GM11168 (cell line): ENCODE data around the gene TAGLN.
"Not testable (repeated sequence)": the region's sequence is repeated elsewhere in the genome, so short reads cannot be mapped to it uniquely, and the experiment has no call there.

ENCODE experiments used
- in situ Hi-C: fragments of 300-500 bp; cut with MboI; formaldehyde crosslinking; loops from one replicate; pipeline ENCODE4 v1.12.0; 2022; ENCODE audit warnings: low sequenced_read_pairs; ENCODE audit not compliant: unreplicated experiment

The TAGLN gene

DNA sequence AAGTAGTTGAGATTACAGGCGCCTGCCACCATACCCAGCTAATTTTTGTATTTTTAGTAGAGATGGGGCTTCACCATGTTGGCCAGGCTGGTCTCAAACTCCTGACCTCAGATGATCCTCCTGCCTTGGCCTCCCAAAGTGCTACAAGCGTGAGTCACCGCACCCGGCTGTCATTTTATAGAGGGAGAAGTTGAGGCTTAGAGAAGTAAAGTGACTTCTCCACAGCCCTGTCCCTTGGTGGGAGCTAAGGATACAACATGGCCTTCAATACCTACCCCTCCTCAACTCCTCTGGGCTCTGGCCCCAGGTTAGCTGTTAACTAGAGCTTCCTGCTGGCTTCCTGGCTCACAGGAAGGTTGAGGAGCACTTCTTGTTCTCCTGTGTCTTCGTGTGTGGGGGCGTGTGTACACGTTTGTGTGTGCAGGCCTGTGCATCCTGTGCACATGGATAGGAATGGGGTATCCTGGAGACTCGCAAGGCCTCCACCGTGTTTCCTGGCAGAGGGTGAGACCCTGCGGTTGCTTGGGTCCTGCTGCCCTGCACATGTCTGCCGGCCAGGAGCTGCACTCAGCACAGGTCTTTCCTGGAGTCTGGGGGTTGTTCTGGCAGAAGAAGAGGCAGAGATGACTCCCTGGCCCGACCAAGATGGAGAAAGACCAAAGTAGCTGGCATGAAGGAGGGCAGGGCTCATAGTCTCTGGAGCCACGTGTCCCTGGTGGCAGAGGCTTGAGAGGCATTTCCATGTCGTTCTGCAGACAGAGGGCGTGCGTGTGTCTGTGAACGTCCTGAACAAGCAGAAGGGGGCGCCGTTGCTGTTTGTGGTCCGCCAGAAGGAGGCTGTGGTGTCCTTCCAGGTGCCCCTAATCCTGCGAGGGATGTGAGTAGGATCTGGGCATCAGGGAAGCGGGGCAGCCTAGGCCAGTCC is 18.2 kb upstream of the TAGLN start:
- in situ Hi-C loops, result no loop called here

DNA sequence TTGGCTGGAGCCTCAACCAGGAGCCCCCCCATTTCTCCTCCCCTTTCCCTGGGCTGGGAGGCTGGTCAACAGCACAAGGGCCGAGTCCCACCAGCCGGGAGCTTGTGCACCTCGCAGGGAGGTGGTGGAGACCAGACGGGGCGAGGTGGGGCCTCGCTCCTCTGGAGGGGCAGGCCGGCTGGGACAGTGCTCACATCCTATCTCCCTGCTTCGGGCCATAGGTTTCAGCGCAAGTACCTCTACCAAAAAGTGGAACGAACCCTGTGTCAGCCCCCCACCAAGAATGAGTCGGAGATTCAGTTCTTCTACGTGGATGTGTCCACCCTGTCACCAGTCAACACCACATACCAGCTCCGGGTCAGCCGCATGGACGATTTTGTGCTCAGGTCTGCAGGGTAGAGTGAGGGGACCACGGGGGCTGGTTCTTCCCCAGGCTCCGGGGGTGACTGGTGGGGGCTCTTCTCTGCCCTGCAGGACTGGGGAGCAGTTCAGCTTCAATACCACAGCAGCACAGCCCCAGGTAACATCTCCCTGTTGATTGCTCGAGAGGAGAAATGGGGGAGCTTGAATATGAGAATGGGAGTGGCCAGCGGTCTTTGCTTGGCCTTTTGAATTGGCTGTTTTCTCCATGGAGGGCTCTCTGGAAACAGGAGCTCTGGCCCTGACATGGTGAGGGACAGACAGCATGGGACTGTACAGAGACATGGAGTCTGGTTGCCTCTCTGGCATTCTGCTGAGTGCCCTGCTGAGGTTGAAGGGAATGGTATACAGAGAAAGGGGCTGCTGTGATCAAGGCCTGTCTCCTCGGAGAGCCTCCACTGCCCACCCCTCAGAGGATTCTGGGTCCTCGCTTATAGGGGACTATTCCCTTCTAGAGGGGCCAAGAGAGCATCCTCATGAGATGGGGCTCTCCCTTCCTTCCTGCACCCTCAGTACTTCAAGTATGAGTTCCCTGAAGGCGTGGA is 17.3 kb upstream of the TAGLN start:
- in situ Hi-C loops, result no loop called here

DNA sequence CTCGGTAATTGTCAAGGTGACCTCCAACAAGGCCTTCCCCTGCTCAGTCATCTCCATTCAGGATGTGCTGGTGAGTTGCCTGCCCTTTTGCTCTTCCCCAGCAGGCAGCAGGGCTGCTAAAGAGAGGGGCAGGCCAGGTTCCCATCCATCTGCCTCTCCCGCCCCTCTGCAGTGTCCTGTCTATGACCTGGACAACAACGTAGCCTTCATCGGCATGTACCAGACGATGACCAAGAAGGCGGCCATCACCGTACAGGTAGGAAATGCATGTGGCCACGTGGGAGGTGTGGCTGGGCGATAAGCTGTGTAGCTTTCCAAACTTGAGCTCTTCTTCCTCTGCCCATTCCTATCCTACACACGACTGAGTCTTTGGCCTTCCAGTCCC is 16.6 kb upstream of the TAGLN start:
- in situ Hi-C loops, result no loop called here

DNA sequence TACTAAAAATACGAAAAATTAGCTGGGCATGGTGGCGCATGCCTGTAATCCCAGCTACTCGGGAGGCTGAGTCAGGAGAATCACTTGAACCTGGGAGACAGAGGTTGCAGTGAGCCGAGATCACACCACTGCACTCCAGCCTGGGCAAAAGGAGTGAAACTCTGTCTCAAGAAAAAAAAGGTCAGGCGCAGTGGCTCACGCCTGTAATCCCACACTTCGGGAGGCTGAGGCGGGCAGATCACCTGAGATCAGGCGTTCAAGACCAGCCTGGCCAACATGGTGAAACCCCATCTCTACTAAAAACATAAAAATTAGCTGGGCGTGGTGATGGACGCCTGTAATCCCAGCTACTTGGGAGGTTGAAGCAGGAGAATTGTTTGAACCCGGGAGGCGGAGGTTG is 16.0 kb upstream of the TAGLN start:
- in situ Hi-C loops, result not testable (repeated sequence)

DNA sequence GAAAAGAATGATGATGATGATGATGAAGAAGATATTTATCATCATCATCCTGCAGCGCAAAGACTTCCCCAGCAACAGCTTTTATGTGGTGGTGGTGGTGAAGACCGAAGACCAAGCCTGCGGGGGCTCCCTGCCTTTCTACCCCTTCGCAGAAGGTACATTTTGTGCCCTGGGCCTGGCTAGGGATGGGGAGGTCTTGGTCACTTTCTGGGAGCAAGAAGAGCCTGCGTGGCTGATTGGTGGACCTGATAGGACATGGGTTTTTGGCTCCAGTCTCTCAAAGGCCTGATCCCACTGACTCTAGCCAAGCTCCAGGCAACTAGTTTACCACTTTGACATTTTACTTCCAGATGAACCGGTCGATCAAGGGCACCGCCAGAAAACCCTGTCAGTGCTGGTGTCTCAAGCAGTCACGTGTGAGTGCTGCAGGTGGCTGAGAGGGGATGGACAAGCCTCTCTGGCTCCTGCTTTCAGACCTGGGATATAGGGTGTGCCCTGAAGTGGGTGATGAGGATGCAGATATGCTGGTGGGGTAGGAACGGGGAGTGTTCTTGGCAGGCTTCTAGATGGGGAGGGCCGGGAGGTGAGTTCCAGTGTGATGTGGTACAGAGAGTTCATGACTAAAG is 15.3 kb upstream of the TAGLN start:
- in situ Hi-C loops, result no loop called here

DNA sequence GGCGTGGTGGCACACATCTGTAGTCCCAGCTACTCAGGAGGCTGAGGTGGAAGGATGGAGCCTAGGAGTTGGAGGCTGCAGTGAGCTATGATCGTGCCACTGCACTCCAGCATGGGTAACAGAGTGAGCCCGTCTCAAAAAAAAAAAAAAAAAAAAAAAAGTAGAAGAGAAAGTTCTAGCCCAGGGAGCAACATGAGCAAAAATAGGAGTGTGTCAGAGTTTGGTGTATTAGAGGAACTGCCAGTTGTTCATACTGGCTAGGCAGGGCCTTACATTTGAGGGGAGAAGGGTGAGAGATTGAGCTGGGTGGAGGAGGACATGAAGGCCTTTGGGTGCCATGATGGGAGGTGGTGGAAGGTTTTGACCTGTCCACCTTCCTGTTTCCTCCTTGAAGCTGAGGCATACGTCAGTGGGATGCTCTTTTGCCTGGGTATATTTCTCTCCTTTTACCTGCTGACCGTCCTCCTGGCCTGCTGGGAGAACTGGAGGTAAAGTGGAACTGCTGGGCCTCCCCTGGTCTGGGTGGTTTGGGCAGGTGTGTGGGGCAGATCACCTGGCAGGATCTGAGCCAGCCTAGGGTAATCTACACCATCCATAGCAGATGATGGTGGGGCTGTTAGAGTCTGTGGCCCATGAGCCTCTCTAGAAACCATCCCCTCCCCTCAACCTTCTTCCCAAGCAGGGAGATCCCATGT is 13.3 kb upstream of the TAGLN start:
- in situ Hi-C loops, result no loop called here

DNA sequence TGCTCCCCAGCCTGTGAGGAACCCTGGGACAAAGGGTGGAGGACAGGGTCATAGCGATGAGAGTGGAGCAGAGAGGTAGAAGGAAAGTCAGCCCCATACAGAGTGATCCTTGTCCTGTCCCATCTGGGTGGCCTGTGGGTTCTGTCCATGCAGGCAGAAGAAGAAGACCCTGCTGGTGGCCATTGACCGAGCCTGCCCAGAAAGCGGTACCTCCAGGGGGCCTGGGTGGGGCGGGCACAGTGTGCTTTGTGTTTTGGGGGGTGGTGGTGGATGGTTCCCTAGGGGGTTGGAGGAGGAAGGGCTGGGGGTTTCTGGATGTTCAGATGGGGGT is 12.8 kb upstream of the TAGLN start:
- in situ Hi-C loops, result no loop called here

DNA sequence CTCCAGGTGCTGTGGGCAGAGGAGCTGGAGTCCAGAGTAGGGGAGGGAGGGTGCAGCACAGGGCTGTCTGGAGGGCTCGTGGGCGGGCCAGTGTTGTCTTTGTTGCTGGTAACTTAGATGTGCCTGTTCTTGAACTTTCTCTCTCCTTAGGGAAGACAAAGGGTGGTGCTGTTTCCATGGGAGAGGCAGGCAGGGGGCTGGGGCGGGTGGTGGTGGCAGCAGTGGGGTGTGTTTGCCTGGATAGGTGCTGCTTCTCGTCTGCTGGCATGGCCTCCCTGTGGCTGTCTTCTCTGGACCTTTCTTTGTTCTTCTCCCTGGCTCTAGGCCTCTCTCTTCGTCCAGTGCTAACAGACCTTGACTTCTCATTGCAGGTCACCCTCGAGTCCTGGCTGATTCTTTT is 12.2 kb upstream of the TAGLN start:
- in situ Hi-C loops, result no loop called here

DNA sequence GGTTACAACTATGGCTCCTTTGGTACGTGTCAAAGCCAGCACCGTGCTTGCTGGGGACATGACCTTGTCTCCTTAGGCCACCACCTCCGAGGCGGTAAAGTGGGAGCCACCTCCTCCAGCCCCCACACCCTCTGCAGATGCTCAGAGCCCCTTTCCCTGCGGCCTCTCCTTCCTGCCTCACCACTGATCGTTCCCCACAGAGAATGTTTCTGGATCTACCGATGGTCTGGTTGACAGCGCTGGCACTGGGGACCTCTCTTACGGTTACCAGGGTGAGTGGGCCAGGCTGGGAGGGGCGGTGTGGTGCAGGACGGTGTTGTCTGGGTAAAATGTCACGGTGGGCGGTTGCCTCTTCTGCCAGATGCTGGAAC is 11.8 kb upstream of the TAGLN start:
- in situ Hi-C loops, result no loop called here

DNA sequence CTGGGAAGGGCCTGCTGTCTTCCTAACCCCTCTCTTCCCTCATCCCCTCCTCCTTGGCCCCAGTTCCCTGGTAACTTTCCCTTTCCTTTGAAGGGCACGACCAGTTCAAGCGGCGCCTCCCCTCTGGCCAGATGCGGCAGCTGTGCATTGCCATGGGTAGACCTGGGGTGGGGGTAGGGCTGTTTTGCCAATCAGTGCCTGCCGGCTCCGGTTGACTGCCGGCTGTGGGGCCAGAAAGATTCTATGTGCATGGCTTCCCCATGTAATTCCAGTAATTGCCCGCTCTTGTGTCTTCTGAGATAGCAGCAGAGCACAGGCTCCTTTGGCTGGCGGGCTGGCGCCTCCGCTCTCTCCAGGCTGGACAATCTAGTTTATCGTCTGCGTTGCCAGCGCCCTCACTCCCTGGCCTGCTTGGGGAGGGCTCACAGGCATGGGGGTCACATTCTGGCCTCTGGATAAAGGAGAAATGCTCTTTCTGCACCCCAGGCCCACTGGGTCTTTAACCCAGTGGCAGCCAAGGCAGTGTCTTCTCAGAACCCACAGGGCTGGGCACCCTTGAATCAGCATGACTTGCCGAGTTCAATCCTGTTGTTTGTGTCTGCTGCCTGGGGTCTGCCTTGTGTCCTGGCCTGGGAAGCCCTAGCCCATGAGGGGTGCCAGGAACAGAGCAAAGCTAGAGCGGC is 11.2 kb upstream of the TAGLN start:
- in situ Hi-C loops, result no loop called here

DNA sequence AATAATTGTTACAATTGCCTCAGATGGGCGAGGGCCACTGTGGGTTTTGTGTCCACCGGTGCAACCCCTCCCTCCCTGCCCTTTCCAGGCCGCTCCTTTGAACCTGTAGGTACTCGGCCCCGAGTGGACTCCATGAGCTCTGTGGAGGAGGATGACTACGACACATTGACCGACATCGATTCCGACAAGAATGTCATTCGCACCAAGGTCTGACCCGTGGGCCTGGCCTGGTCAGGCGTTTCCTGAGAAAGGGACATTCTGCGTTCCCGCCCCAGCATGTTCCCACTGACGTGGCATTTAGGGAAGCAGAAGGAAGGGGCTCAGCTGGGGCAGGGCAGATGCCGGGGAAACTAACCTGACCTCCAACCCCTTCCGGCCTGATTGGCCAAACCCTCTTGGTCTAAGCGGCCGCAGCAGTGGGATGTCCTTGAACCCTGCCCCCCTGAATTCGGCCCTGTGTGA is 10.5 kb upstream of the TAGLN start:
- in situ Hi-C loops, result no loop called here

DNA sequence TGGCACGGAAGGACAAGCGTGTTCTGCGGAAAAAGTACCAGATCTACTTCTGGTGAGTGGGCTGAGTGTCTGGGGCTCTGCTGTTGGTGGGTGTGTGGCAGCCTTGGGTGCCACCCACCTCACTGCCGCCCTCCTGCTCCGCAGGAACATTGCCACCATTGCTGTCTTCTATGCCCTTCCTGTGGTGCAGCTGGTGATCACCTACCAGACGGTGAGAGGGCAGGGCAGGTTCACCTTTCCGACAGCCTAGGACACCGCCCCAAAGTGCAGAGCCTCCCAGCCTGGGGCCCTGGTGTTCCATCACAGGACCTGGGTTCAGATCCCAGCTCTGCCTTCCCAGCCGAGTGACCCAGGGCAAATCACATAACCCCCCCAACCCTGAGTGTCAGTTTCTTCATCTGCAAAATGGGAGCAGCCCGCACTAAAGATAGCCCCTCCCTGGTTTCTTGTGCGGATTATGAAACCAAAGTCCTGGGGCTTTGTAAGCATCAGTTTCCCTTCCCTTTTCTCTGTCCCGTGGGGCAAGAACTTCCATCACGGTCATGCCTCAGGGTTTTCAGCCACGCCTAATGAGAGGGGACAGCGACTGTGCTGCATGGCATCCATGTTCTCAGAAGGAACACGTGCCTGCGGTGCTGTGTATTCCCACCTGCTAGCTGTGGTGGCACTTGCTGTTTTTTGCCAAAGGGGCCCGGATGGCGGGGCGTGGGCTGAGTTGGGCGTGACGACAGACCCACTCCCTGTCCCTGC is 9.8 kb upstream of the TAGLN start:
- in situ Hi-C loops, result no loop called here

DNA sequence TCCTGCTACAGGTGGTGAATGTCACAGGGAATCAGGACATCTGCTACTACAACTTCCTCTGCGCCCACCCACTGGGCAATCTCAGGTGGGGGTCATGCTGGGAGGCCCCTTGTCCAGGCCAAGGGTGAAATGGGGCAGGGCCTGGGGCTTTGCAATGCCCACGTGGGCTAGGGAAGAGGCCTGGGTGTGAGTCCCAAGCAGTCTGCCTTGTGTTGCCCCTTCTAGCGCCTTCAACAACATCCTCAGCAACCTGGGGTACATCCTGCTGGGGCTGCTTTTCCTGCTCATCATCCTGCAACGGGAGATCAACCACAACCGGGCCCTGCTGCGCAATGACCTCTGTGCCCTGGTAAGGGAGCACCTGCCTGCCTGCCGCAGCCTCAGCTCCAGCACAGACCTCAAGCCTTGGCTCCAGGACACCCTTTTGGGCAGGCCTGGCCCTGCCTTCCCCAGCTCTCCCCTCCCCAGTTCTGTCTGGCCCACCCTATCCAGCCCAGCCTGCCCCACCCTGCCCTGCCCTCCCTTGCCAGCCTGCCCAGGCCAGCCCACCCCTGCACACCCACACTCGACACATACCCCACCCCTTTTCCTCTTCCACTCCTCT is 9.1 kb upstream of the TAGLN start:
- in situ Hi-C loops, result no loop called here

DNA sequence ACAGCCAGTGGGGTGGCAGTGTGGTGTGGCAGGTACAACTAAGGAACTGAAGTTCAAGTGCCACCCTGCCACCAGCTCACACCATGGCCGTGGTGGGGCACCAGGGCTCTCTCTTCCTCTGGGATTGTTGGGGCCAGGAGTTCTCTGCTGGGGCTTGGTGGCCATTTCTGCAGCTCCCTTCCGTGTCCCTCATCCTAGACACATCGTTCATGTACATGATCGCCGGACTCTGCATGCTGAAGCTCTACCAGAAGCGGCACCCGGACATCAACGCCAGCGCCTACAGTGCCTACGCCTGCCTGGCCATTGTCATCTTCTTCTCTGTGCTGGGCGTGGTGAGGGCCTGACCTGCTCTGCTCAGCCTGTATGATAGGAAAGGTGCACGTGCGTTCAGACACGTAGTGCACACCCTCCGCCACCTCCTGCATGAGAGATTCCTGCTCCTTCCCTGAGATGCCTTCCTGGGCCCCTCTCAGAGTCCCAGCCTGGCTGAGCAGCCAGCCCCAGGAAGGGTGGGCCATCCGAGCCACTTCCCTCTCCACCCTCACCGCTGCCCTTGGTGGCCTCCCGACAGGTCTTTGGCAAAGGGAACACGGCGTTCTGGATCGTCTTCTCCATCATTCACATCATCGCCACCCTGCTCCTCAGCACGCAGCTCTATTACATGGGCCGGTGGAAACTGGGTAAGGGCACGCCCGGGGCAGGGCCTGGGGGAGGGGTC is 7.3 kb upstream of the TAGLN start:
- in situ Hi-C loops, result no loop called here

DNA sequence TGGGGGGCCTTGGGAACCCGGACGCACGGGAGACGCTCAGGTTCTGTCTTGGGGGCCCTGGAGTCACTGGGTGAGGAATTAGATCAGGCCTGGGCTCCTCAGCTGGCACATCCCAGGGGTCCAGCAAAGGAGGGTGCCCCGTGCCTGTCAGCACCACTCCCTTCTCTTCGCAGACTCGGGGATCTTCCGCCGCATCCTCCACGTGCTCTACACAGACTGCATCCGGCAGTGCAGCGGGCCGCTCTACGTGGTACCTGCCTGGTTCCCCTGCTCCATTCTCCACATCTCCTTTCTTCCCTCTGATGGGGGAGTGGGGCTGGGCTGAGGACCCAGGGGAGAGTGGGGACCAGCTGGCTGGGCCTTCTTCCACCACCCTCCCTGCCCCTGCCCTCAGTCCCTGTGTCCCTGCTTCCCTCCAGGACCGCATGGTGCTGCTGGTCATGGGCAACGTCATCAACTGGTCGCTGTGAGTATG is 6.7 kb upstream of the TAGLN start:
- in situ Hi-C loops, result no loop called here

DNA sequence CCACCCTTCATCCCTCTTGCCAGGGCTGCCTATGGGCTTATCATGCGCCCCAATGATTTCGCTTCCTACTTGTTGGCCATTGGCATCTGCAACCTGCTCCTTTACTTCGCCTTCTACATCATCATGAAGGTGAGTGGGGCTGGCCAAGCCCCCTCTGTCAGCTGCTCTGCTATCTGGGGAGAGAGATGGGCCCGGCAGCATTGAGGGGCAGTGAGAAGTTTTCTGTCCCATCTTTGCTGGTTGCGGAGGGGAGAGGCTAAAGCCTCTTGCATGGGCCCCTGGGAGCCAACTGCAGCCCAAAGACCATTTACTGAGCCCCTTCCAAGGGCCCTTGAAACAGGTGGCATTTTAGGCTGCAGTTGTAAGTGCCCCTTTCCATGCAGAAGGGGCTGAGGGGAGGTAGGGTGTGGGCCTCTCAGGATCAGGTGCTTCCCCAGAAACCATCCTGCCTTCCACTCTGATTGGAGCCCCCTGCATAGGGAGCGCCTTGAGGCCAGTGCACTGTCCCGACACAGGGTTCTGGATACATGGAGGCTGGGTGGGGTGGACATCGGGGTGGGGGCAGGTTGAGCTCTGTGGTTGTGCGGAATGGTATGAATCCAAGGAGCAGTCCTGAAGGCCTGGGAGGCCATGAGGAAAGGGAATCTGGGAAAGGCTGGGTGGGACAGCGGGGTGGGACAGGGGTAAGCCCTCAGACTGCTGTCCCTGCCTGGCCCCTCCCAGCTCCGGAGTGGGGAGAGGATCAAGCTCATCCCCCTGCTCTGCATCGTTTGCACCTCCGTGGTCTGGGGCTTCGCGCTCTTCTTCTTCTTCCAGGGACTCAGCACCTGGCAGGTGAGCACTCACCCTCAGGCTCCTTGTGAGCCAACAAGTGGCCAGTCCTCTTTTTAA is 5.8 kb upstream of the TAGLN start:
- in situ Hi-C loops, result no loop called here

DNA sequence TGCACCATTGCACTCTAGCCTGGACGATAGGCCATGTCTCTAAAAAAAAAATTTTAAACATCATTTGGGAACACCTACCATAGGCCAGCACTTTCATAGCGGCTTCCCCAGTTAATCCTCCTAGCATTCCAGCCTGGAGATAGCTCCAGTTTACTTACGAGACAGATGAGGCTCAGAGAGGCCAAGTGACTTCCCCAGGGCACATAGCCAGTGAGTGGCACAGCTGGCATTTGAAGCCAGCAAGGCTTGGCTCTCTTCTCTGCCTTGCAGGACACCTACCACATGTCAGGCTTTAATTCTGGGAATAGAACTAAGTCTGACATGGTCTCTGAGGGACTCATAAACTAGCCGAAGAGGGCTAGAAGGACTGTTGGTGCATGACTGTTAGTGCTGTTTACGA is 4.9 kb upstream of the TAGLN start:
- in situ Hi-C loops, result no loop called here
